ENCODE data around the gene DUSP12.

DUSP12 gene

GRCh38 chr1:161770250-161770649 is 20.7 kb downstream of the DUSP12 start:
- DNase-seq (ENCODE audit: low read depth) = no peak

DNA sequence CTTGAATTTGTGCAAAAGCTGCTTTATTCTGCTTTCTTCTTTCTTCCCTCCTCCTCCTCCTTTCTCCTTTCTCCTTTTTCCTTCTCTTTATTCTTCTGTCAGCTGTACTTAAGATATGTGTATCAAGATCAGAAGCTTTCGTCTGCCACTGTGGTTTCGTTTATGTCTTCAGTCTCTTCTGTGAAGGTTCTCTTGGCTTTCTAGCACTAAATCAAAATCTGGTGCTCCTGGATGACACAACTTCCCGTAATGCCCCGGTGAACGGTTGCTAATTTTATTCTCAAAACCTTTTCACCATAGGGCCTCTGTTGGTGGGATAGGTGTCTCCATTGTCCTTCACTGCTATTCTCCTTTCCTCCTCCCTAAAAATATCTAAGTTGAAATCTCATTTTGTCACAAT is 21.6 kb downstream of the DUSP12 start:
- DNase-seq (ENCODE audit: low read depth) = no peak

DNA sequence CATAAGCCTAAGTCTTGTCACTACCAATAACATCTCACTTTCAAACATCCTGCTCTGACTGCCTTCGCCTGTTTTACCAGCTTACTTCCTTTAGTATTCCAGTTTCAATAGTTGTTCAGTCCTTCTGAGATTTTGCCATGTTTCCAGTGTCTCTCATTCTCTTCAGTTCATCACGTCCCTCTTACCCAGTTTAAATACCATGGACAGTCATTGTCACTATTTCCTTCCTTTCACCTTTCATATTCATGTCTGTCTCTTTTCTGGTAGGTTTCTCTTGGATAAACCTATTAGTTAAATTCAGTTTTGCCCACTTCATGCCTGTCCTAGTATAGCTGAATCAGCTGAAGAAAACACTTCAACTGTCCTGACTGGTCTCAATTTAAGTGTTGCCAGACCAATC is 22.4 kb downstream of the DUSP12 start:
- no peak for DNase-seq (ENCODE audit: low read depth)

DNA sequence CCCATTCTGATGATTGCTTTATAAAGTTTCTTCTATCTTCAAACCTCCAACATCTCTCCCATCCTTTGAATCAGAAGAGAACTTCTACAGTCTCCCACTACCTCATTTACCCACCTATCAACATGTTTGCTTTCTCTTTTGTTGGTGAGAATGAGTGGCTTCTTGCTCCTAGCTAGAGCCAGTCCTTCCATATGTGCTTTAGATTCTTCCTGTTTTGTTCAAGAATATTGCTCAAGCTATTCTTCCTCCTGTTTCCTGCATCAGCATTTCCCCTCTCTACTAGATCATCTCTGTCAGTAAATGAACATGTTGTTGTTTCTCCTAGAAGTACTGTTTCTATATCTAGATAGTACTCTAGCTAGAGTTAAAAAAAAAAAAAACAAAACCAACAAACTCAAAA is 22.8 kb downstream of the DUSP12 start:
- no peak for DNase-seq (ENCODE audit: low read depth)

DNA sequence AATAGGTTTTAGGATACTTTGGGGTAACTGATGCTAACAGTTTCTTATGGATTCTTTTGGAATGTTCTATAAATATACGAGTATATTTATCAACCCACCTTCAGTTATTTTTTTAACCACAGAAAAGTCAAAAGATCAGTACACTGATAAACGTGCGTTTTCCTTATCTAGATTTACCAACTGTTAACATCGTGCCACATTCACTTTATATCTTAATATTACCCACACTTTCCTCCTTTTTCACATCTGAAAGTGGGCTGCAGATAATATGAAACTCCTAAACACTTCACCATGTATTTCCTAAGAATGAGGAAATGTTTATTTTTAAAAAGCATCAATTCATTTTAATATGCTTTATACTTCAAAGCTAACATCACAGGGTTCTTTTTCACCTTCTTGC is 24.2 kb downstream of the DUSP12 start:
- DNase-seq (ENCODE audit: low read depth) = no peak

GRCh38 chr1:161777261-161777660 is 27.7 kb downstream of the DUSP12 start:
- DNase-seq (ENCODE audit: low read depth) = no peak

DNA sequence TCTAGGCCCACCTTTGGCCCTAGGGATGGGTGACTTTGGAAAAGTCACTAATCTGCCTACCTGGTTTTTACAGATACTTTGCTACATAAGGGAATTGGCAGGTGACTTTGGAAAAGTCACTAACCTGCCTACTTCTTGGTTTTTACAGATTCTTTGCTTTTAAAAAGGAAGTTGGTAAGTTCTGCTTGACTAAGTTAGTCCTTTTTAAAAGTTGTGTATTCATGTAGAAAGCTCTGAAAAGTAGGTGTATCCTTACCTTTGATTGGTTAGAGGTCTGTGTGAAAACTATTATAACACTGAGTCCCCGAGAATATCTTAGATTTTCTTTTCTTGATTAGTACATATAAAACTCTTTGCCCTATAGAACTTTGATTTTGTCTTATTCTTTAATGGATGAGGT is 28.9 kb downstream of the DUSP12 start:
- no peak for DNase-seq (ENCODE audit: low read depth)

- DNase-seq (ENCODE audit: low read depth) = no peak
Observed at GRCh38 chr1:161779393-161779792, 29.8 kb downstream of the DUSP12 start.

- DNase-seq (ENCODE audit: low read depth) = no peak
Observed at GRCh38 chr1:161781995-161782394, 32.4 kb downstream of the DUSP12 start.

- no peak for DNase-seq (ENCODE audit: low read depth)
Observed at GRCh38 chr1:161782886-161783285, 33.3 kb downstream of the DUSP12 start.

DNA sequence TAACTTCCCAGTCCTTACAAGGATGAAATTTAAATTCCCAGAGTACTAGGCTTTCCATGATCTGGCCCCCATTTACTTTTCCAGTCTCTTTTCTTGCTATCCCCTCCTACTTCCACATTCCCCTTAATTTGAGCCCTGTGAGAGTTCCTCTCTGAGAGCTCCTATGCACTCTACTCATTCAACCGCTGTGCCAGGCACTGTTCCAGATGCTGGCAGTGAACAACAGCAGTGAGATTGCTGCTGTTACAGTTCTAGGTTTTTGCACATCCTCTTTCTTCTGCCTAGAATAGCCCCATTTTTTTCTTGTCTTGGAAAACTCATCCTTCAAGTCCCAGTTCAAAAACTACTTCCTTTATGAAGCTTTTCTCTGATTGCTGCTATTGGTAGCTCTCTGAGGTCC is 35.4 kb downstream of the DUSP12 start:
- DNase-seq (ENCODE audit: low read depth) = no peak

- no peak for DNase-seq (ENCODE audit: low read depth)
Observed at GRCh38 chr1:161787355-161787754, 37.8 kb downstream of the DUSP12 start.

GRCh38 chr1:161790587-161791317 is 41.2 kb downstream of the DUSP12 start:
- no peak for DNase-seq (ENCODE audit: low read depth)

DNA sequence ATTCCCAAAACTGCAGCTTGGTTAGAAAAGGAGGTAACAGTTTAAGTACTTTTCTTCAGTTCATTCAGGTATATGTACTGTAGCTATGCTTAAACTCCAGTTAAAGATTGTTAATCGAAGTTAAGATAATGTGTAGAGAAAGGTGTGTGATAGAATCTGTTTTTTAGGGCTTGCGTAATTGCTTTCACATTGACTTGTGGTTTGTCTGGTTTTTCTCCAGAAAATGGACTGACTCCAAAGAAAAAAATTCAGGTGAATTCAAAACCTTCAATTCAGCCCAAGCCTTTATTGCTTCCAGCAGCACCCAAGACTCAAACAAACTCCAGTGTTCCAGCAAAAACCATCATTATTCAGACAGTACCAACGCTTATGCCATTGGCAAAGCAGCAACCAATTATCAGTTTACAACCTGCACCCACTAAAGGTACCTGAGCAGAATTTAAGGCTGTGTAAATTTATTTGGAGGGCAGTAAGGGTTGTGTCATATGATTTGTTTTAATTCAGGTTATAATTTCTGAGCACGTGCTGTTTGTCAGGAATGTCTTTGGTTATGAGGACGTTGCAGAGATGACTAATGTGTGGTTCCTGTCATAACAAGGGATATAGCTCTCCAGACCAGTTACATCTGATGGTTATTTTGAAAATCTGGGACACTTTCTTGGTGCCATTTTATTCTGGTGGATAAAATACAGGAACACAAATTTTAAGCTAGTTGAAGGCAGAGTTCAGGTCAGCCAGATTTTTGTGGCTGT is 42.5 kb downstream of the DUSP12 start:
- no peak for DNase-seq (ENCODE audit: low read depth)

DNA sequence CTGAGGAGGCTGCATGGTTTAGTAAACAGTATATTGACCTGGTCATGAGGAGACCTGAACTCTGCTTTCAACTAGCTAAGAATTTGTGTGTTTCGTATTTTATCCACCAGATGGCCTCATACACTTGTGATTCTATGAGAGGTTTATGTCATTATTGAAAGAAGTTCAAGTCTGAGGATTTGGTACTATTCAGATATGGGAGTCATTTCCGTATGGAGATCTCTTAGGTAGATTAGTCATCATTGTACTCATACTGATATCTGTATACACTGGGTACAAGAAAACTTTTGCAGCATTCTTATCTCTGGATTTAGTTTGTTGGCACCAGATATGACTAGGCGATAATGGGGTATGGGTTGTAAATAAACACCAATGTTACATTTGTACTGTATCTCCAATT is 43.2 kb downstream of the DUSP12 start:
- no peak for DNase-seq (ENCODE audit: low read depth)

GRCh38 chr1:161799792-161800191 is 50.2 kb downstream of the DUSP12 start:
- no peak for DNase-seq (ENCODE audit: low read depth)

GRCh38 chr1:161801955-161802354 is 52.4 kb downstream of the DUSP12 start:
- no peak for DNase-seq (ENCODE audit: low read depth)

- DNase-seq (ENCODE audit: low read depth) = no peak
Observed at GRCh38 chr1:161803181-161803580, 53.6 kb downstream of the DUSP12 start.

GRCh38 chr1:161805399-161806197 is 56.0 kb downstream of the DUSP12 start:
- DNase-seq (ENCODE audit: low read depth) = no peak

Data from activated T-cell treated with anti-CD3 and anti-CD28 coated beads for 1 hour (primary cell).